ENCODE data around the gene NDUFA1.
A peak's percentile ranks its signal among the peaks of the same experiment; 100 is the strongest.
"Not testable (repeated sequence)": the region's sequence is repeated elsewhere in the genome, so short reads cannot be mapped to it uniquely, and the experiment has no call there.

The NDUFA1 gene

DNA sequence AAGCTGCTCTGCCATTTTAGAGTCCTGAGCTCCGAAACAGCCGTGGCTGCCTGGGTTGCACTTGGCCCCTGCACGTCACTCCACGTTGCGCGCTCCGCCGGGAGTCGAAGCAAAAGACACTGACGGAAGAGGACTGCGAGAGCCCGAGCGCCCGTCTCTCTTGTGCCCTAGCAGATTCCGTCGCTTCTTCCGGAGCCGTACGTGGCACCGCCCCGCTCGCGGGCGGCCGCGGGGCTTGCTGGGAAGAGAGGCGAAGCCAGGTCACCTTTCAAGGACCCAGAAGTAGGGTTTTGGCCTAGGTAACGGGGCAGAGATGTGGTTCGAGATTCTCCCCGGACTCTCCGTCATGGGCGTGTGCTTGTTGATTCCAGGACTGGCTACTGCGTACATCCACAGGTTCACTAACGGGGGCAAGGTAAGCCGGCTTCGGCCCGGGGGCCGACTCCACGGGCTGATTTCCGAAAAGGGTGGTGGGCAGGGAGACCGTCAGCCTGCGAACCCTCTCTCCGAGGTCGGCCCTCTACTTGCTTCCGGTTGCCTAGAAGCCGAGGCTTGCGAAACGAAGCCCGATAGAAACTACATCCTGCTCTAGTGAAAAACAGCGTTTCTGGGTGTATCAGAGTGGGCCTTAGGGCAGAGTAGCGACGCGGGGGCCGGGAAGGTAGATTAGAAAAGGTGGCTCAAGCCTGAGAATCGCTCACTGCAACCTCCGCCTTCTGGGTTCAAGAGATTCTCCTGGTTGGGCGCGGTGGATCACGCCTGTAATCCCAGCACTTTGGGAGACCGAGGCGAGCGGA is at the start of gene NDUFA1, which contains the start of gene RNF113A:
Gene NDUFA1, plus strand, starts transcription at position 234 of the 797 bp plus-strand sequence. Its CDS starts 80 bp downstream, at position 314.
Gene RNF113A, minus strand, starts transcription at position 135 of the 797 bp plus-strand sequence. Its CDS starts 120 bp downstream, at position 15.
- peak; percentile 57 for DNase-seq

DNA sequence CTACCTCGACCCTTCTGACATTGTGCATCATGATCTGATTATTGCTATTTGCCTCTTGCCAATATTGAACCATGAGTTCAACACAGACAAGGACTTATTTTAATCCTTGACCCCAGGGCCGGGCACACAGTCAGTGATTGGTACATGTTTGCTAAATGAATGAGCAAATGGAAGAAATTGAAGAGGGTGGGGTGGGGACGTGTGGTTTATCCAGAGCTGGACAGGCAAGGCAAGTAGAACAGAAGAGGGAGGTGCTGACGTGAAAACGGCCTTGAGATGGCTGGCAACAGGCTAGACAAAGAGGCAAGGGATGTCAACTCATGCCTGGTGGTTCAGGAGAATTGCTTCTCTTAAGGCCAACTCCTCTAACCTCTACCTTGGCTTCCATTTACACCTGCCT is 47.4 kb upstream of the NDUFA1 start:
- DNase-seq = not testable (repeated sequence)

DNA sequence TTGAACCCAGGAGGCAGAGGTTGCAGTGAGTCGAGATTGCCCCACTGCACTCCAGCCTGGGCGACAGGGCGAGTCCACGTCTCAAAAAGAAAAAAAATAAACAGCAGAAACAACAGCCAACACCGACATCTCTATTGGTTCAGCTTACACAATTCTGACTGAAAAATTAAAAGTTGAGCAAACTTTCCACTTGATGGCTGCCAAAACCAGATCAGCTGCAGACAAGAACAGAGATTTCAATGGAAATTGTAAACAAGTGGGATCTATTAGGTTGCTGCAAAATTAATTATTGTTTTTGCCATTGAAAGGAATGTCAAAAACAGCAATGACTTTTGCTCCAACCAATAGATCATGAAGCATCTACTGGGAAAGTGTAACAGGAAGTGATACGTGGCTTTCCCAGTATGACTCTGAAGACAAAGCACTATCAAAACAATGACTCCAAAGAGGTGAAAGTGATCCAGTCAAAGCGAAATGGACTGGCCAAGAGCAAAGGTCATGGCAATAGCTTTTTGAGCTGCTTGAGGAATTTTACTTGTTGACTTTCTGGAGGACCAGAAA is 45.2 kb upstream of the NDUFA1 start:
- no peak for DNase-seq

DNA sequence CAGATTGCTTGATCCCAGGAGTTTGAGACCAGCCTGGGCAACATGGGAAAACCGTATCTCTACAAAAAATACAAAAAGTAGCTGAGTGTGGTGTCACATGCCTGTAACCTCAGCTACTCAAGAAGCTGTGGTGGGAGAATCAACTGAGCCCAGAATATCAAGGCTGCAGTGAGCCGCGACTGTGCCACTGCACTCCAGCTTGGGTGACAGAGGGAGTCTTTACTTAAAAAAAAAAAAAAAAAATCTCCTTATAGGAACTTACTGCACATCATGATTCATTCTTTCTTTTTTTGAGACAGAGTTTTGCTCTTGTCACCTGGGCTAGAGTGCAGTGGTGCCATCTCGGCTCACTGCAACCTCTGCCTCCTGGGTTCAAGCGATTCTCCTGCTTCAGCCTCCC is 43.2 kb upstream of the NDUFA1 start:
- no peak for DNase-seq

- no peak for DNase-seq
These were observed 37.7 kb upstream of the NDUFA1 start for GRCh38 chrX:119833905-119834304.

DNA sequence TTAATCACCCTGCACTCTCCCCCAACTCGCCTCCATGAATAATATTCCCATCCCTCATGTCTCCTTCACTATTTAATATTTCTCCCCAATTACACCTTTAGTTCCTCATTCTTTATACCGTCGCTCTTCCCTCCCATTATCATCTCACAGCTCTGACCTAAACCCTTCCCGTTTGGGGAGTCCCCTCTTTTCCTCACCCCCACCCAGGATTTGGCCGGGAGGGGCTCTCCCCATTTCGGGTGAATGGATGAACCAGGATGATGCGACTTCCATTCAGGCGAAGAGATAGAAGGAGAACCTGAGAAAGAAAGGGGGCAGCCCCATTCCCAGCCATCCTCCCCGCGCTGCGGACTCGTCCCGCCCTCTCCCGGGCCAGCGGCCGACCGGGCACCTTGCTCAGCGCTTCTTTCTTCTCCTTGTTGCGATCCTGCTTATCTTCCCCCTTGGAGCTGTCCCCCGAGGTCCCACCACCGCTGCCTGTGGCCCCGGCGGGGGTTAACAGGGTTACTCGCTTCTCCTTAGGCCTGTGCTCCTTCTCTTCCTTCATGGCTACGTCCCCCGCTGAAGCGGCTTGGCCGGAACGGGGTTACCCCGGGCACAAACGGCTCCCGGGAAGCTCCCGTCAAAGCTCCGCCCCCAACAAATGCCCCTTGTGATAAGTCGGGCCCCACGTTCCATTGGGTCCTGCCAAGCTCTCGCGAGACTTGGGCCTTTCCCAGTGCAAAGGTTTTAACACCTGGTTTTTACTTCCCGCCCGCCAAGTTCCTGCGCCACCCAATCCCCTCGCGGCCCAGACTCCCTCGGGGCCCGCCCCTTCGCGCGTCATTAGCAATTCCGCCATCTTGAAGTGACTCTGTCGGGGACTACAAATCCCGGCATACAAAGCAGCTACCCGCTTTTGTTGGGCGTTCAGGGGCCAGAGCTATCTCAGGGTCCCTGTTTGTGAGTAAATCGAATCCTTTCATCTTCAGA is 19.0 kb upstream of the NDUFA1 start, which contains the start of gene UPF3B:
Gene UPF3B, minus strand, starts transcription at position 582 of the 972 bp plus-strand sequence. Its CDS starts 35 bp downstream, at position 547.
- peak; percentile 81 for DNase-seq

DNA sequence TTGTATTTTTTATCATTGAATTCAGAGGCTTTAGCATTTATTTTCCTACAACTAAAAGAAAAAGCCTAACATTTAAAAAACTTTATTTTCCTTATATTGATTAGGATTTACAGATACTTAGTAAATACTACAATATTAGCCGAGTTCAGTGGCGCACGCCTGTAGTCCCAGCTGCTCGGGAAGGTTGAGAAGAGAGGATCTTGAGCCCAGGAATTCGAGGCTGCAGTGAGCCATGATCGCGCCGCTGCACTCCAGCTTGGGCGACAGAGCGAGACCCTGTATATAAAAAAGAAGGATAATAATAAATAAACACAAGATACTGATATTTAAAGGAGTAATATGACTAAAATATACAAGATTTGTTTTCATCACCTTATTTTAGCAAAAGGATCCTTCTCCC is 18.2 kb upstream of the NDUFA1 start:
- no peak for DNase-seq

GRCh38 chrX:119870626-119871131 is 953 bp upstream of the NDUFA1 start:
- DNase-seq = no peak

GRCh38 chrX:119871245-119871598 is 410 bp upstream of the NDUFA1 start:
- DNase-seq = no peak

GRCh38 chrX:119878740-119879139 is 7.1 kb downstream of the NDUFA1 start:
- DNase-seq = no peak

GRCh38 chrX:119880076-119880475 is 8.4 kb downstream of the NDUFA1 start:
- DNase-seq = no peak

DNA sequence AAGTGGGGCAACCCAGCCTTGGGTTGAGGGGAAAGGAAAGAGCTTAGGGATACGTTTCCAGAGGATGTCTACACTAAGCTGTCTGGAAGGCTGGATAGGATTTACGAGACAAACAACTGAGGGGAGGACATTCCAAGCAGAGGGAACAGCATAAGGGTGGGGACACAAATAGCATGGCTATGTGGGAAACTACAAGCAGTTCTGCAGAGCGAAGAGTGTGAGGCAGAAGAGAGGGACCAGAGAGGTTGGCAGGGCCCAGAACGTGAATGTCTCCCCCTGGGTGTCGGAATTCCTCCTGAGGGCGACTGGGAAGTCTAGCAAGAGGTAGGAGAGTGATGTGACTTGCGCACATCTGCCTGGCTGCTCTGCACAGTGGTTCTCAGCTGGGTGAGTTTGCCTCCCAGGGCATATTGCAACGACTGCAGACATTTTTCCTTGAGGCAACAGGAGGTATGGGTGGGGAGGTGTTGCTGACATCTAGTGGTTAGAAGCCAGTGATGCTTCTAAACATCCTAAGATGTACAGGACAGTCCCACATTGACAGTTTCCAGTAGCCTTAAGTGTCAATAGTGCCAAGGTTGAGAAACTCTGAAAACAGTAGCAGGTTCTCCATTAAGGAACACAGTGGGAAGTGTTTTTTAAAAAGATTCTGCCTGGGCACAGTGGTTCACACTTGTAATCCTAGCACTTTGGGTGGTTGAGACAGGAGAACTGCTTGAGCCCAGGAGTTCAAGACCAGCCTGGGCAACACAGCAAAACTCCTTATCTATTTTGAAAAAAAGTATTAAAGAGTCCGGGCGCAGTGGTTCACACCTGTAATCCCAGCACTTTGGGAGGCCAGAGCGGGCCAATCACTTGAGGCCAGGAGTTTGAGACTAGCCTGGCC is 9.2 kb downstream of the NDUFA1 start:
- DNase-seq = peak; percentile 3

GRCh38 chrX:119885554-119886428 is 14.2 kb downstream of the NDUFA1 start:
- DNase-seq = no peak

DNA sequence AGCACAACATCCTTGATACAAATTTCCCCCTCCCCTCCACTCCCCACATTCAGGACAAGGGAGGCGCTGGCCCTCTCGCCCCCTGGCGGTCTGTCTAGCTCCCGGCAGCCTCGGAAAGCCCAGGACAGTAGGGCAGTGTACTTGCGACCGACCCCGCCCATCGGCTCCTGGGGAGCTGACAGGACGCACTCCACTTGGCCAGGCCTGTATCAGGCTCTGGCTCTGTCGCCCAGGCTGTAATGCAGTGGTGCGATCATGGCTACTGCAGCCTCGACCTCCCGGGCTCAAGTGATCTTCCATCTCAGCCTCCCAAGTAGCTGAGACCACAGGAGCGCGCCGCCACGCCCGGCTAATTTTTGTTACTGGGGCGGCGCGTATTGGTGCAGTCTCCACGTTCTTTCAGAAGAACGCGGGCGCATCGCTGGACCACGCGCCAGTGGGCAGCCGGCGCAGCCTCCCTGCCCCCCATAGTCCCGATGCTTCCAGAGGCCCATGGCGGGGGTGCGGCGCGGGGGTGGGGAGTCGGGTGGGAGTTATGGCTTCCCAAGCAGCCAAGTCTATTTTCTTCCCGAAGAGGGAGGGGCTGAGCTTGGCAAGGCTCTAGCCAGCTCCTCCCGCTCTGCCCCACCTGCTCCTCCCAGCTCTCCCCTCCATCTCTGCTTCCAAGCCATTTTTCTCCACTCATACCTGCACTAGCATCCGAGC is 16.2 kb downstream of the NDUFA1 start:
- no peak for DNase-seq

- DNase-seq = not testable (repeated sequence)
These were observed 19.0 kb downstream of the NDUFA1 start for GRCh38 chrX:119890626-119891025.

DNA sequence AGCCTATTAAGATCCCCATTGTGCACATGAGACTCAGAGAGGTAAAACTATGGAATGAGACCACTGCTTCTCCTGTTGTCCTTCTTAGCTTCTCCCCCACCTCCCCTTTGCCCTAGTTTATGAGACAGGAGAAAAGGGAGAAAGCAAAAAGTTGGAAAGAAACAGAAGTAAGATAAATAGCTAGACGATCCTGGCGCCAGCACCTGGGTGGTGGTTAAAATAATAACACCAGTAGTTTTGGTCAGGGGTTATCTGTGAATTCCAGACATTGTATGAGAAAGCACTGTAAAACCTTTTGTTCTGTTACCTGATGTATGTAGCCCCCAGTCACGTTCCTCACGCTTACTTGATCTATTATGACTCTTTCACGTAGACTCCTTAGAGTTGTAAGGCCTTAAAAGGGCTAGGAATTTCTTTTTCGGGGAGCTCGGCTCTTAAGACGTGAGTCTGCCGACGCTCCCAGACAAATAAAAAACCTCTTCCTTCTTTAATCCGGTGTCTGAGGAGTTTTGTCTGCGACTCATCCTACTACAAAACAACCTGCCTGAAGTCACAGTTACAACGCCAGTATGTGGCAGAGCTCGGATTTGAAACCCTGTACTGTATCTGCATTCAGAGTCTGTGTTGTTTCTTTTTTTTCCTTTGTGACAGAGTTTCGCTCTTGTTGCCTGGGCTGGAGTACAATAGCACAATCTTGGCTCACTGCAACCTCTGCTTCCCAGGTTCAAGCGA is 20.5 kb downstream of the NDUFA1 start:
- not testable (repeated sequence) for DNase-seq

GRCh38 chrX:119895843-119896326 is 24.3 kb downstream of the NDUFA1 start, which contains the start of gene AKAP14:
AKAP14 (plus strand) TSS chrX:119895893; CDS start chrX:119903224, 7,331 bp downstream.
- DNase-seq = no peak

- DNase-seq = no peak
These were observed 27.5 kb downstream of the NDUFA1 start for GRCh38 chrX:119899125-119899524.

DNA sequence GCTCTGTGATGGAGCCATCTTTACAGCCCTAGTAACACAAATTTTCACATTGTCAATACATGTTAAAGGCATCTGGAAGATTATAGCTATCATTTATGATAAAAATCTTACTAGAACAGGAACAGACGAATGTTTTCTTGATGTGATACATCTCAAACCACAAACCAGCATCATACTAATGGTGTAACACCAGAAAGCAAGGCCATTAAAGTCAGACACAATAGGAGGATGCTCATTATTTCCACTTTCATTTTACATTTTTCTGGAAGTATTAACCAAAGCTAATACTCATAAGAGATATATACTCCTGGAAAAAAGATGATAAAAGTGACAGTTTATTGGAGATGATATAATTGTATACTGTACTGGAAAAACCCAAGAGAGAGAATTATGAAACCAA is 29.3 kb downstream of the NDUFA1 start:
- no peak for DNase-seq
